Daoy (cell line): Measurements from ENCODE around the gene HLF. TPM values are rescaled to one million over a fixed set of nuclear protein-coding genes. Genes with fewer than 3 reads are reported as not detected.

Experiments
- DNase-seq: peaks from one replicate; pipeline ENCODE4 v3.0.0-alpha.2; 2015; ENCODE audit warnings: low read depth
- total RNA-seq: library from RNA; depleted of rRNA; stranded (reverse); fragments of >200 nt; shearing (Covaris generic); gene quantifications from 2 replicates; pipeline ENCODE4 v1.2.3, GENCODE V29; 2014

The HLF gene
- total RNA-seq, 1 experiment from 2014 or later = 0.57 TPM

DNA sequence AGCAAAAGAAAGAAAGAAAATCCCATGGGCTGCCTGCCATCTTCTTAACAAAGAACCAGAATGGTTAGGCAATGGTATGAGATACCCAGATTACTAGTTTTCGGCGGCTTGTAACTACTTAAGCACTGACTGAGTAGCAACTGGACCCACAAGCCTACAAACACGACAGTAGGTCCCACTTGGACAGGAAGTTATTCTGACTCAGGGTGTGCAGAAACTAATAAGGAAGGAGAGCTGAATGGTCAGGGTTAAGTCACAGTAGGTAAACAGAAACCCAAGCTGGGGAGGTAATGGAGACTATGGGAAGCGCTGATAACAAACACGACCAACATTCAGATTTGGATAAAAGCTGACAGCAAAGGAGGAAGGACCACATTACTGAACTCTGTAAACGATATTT is 10.4 kb upstream of the HLF start:
- DNase-seq = peak; percentile 13

DNA sequence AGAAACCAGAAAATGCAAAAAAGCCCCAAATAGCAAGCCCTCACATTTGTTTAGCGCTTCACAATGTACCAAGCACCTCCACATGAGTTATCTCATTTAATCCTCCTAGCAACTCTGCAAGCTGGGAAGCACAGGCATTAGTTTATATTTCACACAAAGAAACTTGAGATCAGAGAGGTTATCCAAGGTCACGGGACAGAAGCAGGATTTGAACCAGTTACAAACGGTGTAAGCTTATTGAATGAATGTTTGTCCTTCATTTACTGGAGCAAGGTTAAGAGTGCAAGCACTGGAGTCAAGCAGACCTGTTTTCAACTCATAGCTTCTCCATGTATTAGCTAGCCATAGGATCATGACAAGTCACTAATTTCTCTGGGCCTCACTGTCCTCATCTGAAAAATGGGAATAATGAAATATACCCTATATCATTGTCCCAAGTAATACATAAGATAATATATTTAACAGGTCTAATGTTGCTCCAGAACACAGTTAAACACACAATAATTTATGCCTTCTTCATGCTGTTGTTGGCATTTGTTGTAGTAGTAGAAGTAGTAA is 6.1 kb upstream of the HLF start:
- no peak for DNase-seq

DNA sequence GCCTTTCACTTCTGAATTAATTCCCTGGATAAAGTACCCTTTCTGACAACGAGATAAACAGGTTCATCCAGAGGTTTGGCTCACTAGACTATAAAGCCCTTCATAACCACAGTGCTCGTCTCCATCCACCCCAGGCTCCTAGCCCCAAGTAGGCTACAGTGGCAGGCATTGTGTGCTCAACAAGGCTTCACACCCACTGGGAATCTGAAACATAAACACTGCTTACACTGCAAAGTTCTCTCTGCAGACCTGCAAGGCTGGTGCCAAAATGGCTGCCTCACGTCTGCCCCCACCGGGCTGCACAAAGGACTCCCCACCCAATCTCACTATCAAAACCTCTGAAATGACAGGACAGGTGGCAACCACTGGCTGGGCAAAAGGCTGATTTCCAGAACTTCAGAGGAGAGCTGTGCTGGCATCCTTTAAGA is 5.1 kb upstream of the HLF start:
- DNase-seq = no peak

DNA sequence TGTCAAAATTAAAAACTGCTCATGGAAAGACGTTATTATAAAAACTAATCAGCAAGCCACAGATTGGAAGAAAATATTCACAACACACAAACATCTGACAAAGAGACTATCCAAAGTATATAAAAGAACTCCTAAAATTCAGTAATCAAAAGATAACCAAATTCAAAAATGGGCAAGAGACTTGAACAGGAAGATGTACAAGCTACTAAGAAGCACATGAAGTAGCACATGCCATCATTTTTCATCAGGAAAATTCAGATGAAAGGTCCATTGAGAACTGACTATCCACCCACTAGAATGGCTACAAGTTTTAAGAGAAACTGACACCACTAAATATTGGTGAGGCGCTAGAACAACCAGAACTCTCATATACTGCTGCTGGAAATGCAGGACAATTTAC is 3.4 kb upstream of the HLF start:
- no peak for DNase-seq

GRCh38 chr17:55263569-55264277 is 1.0 kb upstream of the HLF start:
- DNase-seq = no peak

DNA sequence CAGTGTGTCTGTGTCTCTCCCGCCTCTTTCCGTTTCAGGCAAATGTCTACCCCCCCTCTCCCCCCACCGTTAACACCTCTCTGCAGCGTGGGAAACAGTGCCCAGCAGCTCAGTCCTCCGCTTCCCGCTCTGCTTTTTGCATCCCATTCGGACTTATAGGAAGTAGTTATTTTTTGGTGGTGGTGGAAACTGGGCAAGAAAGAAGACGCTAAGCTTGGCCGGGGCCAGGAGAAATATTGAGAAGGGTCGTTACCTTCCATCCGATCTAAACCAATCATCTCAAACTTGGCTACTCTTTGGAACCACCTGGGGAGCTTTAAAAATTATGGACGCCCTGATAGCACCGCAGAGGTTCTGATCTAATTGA is 499 bp upstream of the HLF start:
- DNase-seq = peak; percentile 16

- no peak for DNase-seq
Observed at GRCh38 chr17:55265311-55266021, 706 bp downstream of the HLF start.

DNA sequence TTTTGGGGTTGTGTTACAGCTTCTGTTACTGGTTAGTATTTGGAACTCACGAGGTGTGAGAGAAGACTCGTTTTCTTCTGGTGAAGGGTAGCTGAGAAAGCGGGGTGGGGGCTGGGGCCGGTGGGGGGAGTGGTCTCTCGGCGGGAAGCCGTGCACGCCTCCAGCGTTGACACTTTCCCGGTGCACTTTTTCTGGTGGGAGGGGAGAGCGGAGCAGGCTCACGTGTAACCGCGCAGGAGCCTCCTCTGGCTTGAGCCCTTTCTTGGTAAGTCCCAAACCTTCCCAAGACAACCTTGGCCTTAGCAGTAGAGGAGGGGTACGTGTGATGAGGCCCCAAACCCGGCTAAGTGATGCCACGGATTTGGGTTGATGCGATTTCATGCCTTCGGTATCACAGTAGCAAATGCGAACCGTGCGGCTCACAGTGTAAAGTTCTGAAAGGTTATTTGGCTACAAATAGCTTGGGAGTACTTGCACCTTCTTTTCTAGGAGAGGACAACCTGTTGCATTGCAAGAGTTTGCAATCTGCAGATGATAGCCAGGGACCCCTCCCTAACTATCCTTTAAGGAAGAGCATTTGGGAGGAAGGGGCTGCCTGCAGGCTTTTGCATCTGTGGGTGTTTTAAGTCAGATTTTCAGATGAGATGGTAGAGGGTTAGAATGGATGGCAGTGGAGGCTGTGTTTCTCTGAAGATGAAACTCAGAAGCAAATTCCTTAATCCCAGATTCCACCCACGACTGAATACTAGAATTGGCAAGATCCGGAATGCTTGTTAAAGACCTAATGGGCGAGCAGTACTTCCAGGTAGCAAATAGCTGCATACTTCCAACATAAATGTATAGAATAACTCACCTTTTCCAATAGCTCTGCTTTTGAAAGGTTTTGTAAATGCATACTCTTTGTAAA is 1.5 kb downstream of the HLF start:
- no peak for DNase-seq

GRCh38 chr17:55266958-55267688 is 2.4 kb downstream of the HLF start:
- no peak for DNase-seq

DNA sequence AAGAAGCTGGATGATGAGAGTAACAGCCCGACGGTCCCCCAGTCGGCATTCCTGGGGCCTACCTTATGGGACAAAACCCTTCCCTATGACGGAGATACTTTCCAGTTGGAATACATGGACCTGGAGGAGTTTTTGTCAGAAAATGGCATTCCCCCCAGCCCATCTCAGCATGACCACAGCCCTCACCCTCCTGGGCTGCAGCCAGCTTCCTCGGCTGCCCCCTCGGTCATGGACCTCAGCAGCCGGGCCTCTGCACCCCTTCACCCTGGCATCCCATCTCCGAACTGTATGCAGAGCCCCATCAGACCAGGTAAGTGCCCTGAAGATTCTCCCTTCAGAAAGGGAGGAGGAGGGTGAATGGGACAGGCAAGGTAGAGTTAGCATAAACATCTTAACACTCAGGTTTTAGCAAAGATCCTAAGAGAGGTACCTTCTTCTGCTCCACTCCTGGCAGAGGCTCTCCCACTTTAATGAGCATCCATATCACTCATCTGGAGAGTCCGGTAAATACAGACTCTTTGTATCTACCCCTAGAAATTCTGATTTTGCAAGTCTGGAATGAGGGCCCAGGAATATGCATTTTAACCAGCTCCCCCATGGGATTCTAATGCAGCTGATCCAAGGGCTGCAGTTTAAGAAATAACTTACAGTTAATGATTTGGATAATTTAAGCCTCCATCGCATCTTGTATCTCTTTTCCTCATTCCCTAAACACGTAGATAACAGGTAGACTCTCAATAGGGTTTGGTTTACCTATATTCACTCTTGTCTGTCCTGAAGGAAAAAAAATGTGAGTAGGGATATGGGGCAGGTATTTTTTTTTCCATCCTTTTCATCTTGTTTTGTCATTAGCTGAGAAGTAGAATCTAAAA is 3.3 kb downstream of the HLF start:
- no peak for DNase-seq

DNA sequence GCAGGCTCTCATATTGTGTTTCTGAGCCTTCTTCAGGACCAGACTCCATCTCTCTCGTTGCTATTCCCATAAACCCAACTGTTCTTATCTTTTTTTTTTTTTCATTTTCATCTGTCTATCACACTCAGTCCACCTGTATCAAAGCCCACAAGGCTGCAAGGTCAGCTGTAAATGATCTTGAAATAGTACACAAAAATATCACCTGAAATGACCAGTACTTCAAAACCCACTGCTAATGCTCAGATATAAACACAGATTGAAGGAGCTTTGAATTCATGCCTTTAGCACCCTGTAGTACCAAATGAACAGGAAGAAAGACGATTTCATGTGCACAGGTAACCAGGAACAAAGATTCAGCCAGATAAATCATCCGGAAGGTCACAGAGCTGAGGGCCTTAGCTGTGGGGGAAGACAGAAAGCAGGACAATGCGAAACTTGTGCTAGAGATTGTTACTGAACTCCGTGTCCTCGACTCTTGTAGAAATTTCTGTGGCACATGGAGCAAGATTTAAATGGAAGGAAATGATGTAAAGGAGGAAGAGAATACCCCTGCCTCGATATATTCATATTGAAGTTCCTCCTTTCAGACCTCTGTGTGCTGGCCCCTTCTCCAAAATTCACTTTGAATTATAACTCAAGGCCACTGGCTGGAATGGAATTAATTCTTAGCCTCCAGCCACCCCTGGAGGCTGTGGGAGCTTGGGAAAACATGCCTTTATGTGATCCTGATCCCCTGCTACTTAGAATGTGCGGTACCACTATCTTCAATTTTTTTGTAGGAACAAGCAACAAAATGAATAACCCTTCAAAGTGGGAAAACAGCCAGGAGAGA is 4.1 kb downstream of the HLF start:
- DNase-seq = no peak

GRCh38 chr17:55269894-55270293 is 5.1 kb downstream of the HLF start:
- DNase-seq = no peak

DNA sequence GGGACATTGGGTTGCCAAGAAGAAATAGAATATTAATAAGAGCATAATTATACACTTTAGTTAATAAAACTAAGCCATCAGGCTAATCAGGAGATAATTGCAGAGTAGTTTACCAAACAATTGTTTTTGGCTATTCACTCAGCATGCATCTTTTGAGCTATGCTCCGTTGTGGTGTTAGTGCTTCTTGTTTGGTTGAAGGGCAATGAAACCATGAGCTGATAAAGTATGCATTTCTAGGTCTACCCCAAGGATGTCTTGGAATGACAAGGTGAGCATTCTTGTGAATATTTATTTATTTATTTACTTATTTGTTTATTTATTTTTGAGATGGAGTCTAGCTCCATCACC is 6.4 kb downstream of the HLF start:
- no peak for DNase-seq

DNA sequence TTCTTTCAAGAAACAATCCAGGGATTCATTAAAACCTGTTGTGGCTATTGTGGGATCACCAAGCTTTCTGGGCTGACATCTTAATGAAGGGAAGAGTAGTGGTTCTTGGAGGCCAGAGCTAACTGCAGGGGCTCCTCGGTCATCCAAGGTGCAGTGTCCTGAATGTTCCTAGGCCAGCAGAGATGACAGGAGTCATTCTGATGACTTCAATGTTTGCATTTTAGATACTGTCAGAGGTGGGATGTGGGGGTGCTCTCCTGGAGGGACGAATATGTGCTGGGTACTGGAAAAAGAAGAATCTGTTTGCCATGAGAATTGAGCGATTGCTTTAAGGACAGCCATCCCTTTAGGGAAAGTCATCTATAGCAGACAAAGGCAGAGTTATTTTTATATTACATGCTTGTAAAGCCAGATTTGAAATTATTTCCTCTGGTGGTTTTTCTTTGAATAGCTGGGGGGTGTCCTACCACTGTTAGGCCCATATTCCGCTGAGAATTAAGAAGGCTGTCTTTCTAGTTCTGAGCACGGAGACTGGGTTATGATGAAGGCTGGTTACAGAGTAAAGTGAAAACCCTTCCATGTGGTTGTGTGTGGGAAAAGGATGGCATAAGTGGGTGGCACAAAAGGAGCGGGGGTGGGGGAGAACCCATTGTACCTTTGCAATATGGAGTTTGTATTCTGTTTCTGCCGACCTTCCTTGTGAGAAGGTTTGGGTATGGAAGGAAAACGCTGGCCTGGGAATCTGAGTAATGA is 7.4 kb downstream of the HLF start:
- DNase-seq = no peak

DNA sequence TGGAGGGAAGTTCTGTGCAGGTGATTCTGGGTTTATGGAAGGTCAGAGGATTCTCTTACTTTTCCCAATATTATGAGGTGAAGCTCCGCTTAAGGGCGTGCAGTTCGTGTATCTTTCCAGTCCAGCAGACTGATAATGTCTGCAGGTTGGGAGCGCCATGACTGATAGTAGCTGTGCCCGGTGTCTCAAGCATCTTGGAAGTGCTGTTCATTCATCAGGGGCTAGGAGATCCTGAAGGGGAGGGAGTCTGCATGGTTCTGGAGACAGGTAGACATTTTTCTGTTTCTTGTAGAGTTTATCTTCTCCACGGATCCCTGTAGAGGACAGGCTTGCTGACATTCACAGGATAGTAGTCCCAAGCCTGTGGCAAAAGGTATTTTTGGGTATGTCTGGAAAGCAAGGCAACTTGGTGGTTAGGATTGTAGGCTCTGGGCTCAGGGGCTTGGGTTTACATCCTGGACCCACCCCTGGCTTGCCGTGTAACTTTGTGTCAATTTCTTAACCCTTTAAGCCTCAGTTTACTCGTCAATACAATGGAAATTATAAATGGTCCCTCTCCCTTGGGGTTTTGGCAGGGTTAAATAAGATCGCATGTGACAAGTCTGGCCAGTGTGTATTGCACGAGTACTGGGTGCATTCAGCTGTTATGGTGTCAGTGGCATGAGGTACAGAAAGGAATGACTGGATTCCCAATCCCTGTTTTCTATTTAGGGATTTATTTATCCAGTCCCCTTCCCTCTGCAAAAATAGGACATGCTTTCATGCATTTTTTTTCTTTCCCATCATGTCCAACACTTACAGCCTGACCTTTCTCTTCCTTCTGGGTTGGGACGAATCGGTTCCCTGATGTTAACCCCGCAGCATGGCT is 8.2 kb downstream of the HLF start:
- DNase-seq = no peak

GRCh38 chr17:55273579-55274354 is 9.0 kb downstream of the HLF start:
- peak; percentile 22 for DNase-seq
